GM23338 (cell line): Measurements from ENCODE around the gene BRSK1. TPM values are rescaled to one million over a fixed set of nuclear protein-coding genes. Genes with fewer than 3 reads are reported as not detected.

Experiments
- ATAC-seq: fragments of 200-7000 bp; cut with Tn5 transposase; 3 replicates; pipeline ENCODE4 v1.9.1; 2020
- DNase-seq: peaks from one replicate; pipeline ENCODE4 v3.0.0-alpha.2; 2015; ENCODE audit warnings: low spot score
- H2AFZ ChIP-seq: fragments of 200-600 bp; sonication (generic); 2 replicates; pipeline ENCODE4 v1.8.0; 2016; ENCODE audit warnings: antibody characterized with exemption, mild to moderate bottlenecking, moderate library complexity
- H3F3A ChIP-seq: fragments of 200-600 bp; sonication (generic); replicated peaks from 2 replicates; pipeline ENCODE4 v1.8.0; 2017; ENCODE audit warnings: antibody characterized with exemption, mixed run types, low read depth
- H3K27ac ChIP-seq: fragments of 200-600 bp; sonication (generic); 2 replicates; pipeline ENCODE4 v1.6.1; 2016; ENCODE audit warnings: low read depth
- H3K27me3 ChIP-seq: fragments of 200-600 bp; sonication (generic); 2 replicates; pipeline ENCODE4 v1.8.0; 2016; ENCODE audit warnings: mild to moderate bottlenecking, mixed run types, moderate library complexity; ENCODE audit not compliant: insufficient read depth
- H3K36me3 ChIP-seq: fragments of 200-600 bp; sonication (generic); 2 replicates; pipeline ENCODE4 v1.8.0; 2016; ENCODE audit warnings: mild to moderate bottlenecking; ENCODE audit not compliant: insufficient read depth
- H3K4me1 ChIP-seq: fragments of 200-600 bp; sonication (generic); 2 replicates; pipeline ENCODE4 v1.8.0; 2016; ENCODE audit warnings: mild to moderate bottlenecking, moderate library complexity; ENCODE audit not compliant: insufficient read depth
- H3K4me2 ChIP-seq: fragments of 200-600 bp; sonication (generic); 2 replicates; pipeline ENCODE4 v1.7.1; 2017; ENCODE audit warnings: mixed run types
- H3K4me3 ChIP-seq: fragments of 200-600 bp; sonication (generic); 2 replicates; pipeline ENCODE4 v1.6.1; 2016; ENCODE audit warnings: mixed run types
- H3K79me2 ChIP-seq: fragments of 200-600 bp; sonication (generic); replicated peaks from 2 replicates; pipeline ENCODE4 v1.8.0; 2017; ENCODE audit warnings: mild to moderate bottlenecking; ENCODE audit not compliant: insufficient read depth
- H3K9me2 ChIP-seq: fragments of 200-600 bp; sonication (generic); 2 replicates; pipeline ENCODE4 v1.8.0; 2017; ENCODE audit not compliant: insufficient read depth
- H4K20me1 ChIP-seq: fragments of 200-600 bp; sonication (generic); replicated peaks from 2 replicates; pipeline ENCODE4 v1.8.0; 2017; ENCODE audit warnings: mild to moderate bottlenecking; ENCODE audit not compliant: insufficient read depth
- H3K27ac Mint-ChIP-seq: 2 replicates; pipeline ENCODE4 v1.8.0; 2020; ENCODE audit warnings: inconsistent platforms, mild to moderate bottlenecking, moderate library complexity, mixed read lengths
- H3K27me3 Mint-ChIP-seq: 3 replicates; pipeline ENCODE4 v1.8.0; 2022; ENCODE audit warnings: low read depth, mild to moderate bottlenecking, moderate library complexity, mixed read lengths, inconsistent platforms; ENCODE audit not compliant: insufficient read depth, poor library complexity
- H3K36me3 Mint-ChIP-seq: 3 replicates; pipeline ENCODE4 v1.8.0; 2021; ENCODE audit warnings: low read depth, mild to moderate bottlenecking, inconsistent platforms, moderate library complexity, mixed read lengths
- H3K4me1 Mint-ChIP-seq: 3 replicates; pipeline ENCODE4 v1.8.0; 2020; ENCODE audit warnings: mild to moderate bottlenecking, inconsistent platforms, mixed read lengths
- H3K4me3 Mint-ChIP-seq: 3 replicates; pipeline ENCODE4 v1.8.0; 2021; ENCODE audit warnings: moderate library complexity, mild to moderate bottlenecking, inconsistent platforms, mixed read lengths
- H3K9me3 Mint-ChIP-seq: 3 replicates; pipeline ENCODE4 v1.8.0; 2020; ENCODE audit warnings: moderate library complexity, mild to moderate bottlenecking, inconsistent platforms, mixed read lengths
- EZH2 ChIP-seq: fragments of 200-600 bp; sonication (generic); IDR thresholded peaks from one replicate; pipeline ENCODE4 v1.8.0; 2017; ENCODE audit warnings: antibody characterized with exemption, mild to moderate bottlenecking, low read depth; ENCODE audit not compliant: unreplicated experiment
- EZH2phosphoT487 ChIP-seq: fragments of 200-600 bp; sonication (generic); IDR thresholded peaks from one replicate; pipeline ENCODE4 v1.8.1; 2018; ENCODE audit warnings: antibody characterized with exemption; ENCODE audit not compliant: unreplicated experiment
- NANOG ChIP-seq: IDR thresholded peaks from 2 replicates; pipeline ENCODE4 v1.6.1; 2016; ENCODE audit warnings: antibody characterized with exemption, borderline replicate concordance
- ZNF331 ChIP-seq: fragments of 250-450 bp; sonication (Bioruptor Pico); IDR thresholded peaks from 2 replicates; pipeline ENCODE4 v1.5.0; 2020; ENCODE audit warnings: low read depth, mild to moderate bottlenecking, moderate library complexity
- polyA plus RNA-seq: library from polyadenylated mRNA; unstranded; fragments of >200 nt; fragmentation: Nextera tagmentation; extraction: Ambion mirVana; gene quantifications from 2 replicates; pipeline ENCODE4 v1.2.1, GENCODE V29; 2016
- total RNA-seq: library from RNA; depleted of rRNA; stranded (reverse); fragments of >200 nt; shearing (Covaris generic); gene quantifications from 2 replicates; pipeline ENCODE4 v1.2.3, GENCODE V29; 2014
- TF ChIP-seq, protein P1 (sequence below): fragments of 250-450 bp; sonication (Bioruptor Pico); IDR thresholded peaks from 2 replicates; pipeline ENCODE4 v1.5.0; 2020; ENCODE audit warnings: mild to moderate bottlenecking, moderate library complexity

BRSK1 gene
- total and polyA plus RNA-seq, 2 experiments from 2014 or later = 2.3 to 17.2 TPM

DNA sequence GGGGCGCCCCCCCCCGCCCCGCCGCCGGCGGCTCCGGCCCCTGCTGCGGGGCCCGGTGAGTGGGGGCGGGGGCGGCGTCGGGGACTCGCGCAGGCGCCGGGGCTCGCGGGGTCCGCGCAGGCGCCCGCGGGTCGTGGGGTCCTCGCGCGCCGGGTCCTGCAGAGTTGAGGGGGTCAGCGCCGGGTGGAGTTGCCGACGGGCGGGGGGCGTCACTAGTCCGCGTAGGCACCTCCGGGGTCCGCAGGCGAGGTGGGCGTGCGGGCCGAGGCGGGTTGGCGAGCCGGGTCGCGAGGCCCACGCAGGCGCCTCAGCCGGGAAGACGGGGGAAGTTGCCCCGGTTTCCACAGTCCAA is 25.3 kb upstream of the BRSK1 start:
- DNase-seq = no peak
- H2AFZ ChIP-seq = no peak overlapping the region
- H4K20me1 ChIP-seq = peaks cover 44% of the 10 kb centered on the region
- peaks cover 47% of the 10 kb centered on the region for H3K79me2 ChIP-seq
- H3K9me3 Mint-ChIP-seq = no peaks in the 10 kb centered on the region; the same call in 2 of the 3 replicates
- H3K27me3 ChIP-seq = no peaks in the 10 kb centered on the region
- no peak overlapping the region for H3K27ac ChIP-seq
- peaks cover 4% of the 10 kb centered on the region; the same call in 2 of the 3 replicates for H3K36me3 Mint-ChIP-seq
- H3F3A ChIP-seq = peaks cover 23% of the 10 kb centered on the region
- ATAC-seq = no peak; the same call in 2 of the 3 replicates
- 0 out of 2 replicates have a peak, but pooled peaks cover 4% of the 10 kb centered on the region for H3K9me2 ChIP-seq
- peak overlapping the region; percentile 98 for H3K4me2 ChIP-seq
- peak overlapping the region; percentile 80; the same call in 2 of the 3 replicates for H3K4me3 Mint-ChIP-seq
- no peaks in the 10 kb centered on the region for H3K36me3 ChIP-seq
- H3K27ac Mint-ChIP-seq = no peak overlapping the region
- H3K4me1 ChIP-seq = peaks cover 27% of the 10 kb centered on the region
- peak overlapping the region; percentile 90 for H3K4me3 ChIP-seq
- peaks cover 56% of the 10 kb centered on the region for H3K4me1 Mint-ChIP-seq
- TF ChIP-seq NANOG (no peak), ZNF331 (CRISPR knock-in tag) (no peak), EZH2 (no peak), EZH2phosphoT487 (no peak)
- TF ChIP-seq, protein P1, sequence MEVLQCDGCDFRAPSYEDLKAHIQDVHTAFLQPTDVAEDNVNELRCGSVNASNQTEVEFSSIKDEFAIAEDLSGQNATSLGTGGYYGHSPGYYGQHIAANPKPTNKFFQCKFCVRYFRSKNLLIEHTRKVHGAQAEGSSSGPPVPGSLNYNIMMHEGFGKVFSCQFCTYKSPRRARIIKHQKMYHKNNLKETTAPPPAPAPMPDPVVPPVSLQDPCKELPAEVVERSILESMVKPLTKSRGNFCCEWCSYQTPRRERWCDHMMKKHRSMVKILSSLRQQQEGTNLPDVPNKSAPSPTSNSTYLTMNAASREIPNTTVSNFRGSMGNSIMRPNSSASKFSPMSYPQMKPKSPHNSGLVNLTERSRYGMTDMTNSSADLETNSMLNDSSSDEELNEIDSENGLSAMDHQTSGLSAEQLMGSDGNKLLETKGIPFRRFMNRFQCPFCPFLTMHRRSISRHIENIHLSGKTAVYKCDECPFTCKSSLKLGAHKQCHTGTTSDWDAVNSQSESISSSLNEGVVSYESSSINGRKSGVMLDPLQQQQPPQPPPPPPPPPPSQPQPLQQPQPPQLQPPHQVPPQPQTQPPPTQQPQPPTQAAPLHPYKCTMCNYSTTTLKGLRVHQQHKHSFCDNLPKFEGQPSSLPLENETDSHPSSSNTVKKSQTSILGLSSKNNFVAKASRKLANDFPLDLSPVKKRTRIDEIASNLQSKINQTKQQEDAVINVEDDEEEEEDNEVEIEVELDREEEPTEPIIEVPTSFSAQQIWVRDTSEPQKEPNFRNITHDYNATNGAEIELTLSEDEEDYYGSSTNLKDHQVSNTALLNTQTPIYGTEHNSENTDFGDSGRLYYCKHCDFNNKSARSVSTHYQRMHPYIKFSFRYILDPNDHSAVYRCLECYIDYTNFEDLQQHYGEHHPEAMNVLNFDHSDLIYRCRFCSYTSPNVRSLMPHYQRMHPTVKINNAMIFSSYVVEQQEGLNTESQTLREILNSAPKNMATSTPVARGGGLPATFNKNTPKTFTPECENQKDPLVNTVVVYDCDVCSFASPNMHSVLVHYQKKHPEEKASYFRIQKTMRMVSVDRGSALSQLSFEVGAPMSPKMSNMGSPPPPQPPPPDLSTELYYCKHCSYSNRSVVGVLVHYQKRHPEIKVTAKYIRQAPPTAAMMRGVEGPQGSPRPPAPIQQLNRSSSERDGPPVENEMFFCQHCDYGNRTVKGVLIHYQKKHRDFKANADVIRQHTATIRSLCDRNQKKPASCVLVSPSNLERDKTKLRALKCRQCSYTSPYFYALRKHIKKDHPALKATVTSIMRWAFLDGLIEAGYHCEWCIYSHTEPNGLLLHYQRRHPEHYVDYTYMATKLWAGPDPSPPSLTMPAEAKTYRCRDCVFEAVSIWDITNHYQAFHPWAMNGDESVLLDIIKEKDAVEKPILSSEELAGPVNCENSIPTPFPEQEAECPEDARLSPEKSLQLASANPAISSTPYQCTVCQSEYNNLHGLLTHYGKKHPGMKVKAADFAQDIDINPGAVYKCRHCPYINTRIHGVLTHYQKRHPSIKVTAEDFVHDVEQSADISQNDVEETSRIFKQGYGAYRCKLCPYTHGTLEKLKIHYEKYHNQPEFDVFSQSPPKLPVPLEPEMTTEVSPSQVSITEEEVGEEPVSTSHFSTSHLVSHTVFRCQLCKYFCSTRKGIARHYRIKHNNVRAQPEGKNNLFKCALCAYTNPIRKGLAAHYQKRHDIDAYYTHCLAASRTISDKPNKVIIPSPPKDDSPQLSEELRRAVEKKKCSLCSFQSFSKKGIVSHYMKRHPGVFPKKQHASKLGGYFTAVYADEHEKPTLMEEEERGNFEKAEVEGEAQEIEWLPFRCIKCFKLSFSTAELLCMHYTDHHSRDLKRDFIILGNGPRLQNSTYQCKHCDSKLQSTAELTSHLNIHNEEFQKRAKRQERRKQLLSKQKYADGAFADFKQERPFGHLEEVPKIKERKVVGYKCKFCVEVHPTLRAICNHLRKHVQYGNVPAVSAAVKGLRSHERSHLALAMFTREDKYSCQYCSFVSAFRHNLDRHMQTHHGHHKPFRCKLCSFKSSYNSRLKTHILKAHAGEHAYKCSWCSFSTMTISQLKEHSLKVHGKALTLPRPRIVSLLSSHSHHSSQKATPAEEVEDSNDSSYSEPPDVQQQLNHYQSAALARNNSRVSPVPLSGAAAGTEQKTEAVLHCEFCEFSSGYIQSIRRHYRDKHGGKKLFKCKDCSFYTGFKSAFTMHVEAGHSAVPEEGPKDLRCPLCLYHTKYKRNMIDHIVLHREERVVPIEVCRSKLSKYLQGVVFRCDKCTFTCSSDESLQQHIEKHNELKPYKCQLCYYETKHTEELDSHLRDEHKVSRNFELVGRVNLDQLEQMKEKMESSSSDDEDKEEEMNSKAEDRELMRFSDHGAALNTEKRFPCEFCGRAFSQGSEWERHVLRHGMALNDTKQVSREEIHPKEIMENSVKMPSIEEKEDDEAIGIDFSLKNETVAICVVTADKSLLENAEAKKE (CRISPR knock-in tag) = no peak
- H3K27me3 Mint-ChIP-seq = peaks cover 14% of the 10 kb centered on the region
